HG03045 (cell line): ENCODE results near the gene PTK7.

Experiments used
- ATAC-seq: cut with Tn5 transposase; IDR thresholded peaks from one replicate; pipeline ENCODE4 v1.9.1; 2021; ENCODE audit warnings: mild to moderate bottlenecking, moderate library complexity; ENCODE audit not compliant: unreplicated experiment

Gene PTK7

DNA sequence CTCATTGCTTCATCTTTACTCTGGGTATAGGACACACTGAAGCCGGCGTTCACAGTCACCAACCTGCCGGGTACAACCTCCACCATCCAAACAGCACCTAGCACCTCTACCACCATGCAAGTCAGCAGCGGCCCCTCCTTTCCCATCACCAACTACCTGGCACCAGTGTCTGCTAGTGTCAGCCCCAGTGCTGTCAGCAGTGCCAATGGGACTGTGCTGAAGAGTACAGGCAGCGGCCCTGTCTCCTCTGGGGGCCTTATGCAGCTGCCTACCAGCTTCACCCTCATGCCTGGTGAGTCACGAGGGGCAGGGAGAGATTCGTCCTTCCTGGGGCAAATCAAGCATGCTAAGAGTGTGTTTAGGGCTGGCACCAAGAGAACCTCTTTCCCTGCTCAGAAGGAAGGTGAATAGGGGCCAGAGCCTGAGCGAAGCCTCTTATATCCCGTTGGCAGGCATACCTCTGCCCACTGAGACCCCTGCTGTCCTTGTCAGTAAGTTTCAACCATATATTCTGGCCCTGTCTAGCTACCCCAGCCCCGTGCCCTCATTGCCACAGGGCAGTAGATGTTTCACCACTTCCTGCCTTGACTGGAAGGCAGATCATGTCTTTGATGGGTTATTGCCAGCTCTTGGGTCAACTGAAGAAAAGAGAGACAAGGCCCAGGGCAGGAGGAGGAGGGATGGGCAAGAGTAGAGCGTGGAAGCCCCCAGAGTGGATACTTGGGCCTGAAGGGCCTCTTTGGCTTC, 99.7 kb downstream of the PTK7 start:
- ATAC-seq, result no peak

- no peak for ATAC-seq
These were observed 100.3 kb downstream of the PTK7 start for GRCh38 chr6:43176423-43176786.

DNA sequence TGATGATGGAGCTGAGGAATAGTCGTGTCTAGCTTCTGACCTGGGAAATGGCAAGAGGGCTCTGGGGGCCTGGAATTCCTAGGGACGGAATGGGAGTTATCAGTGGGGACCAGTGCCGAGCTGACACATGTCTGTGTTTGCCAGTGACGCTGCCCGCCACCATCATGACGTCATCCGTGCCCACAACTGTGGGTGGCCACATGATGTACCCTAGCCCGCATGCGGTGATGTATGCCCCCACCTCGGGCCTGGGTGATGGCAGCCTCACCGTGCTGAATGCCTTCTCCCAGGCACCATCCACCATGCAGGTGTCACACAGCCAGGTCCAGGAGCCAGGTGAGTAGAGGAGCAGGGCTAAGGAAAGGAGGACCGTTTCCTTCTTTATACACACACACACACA, 102.0 kb downstream of the PTK7 start:
- no peak for ATAC-seq

- ATAC-seq, result no peak
These were observed 103.1 kb downstream of the PTK7 start for GRCh38 chr6:43178951-43179830.

GRCh38 chr6:43180058-43180457, 103.9 kb downstream of the PTK7 start:
- no peak for ATAC-seq

GRCh38 chr6:43180985-43181384, 104.9 kb downstream of the PTK7 start:
- ATAC-seq, result no peak

- ATAC-seq, result no peak
These were observed 105.5 kb downstream of the PTK7 start for GRCh38 chr6:43181621-43181941.

GRCh38 chr6:43181942-43182860, 106.1 kb downstream of the PTK7 start, which contains the start of gene CUL9:
CUL9 (plus strand) TSS chr6:43182196; CDS start chr6:43184311, 2,115 bp downstream.
- ATAC-seq, result peak; percentile 90

DNA sequence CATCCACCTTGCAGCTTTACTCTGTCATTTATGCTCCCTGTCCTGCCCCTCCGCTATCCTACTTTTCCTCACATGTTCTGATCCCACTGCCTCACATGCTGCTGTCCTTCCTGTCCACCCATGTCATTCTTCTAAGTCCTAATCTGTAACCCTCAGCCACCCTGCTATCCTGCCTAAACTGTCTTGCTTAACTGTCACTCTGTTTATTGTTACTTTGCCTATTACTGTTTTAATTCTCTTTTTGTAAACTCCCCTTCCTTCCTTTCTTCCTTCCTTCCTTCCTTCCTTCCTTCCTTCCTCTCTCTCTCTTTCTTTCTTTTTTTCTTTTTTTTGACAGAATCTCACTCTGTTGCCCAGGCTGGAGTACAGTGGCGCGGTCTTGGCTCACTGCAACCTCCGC, 107.3 kb downstream of the PTK7 start:
- ATAC-seq, result no peak

DNA sequence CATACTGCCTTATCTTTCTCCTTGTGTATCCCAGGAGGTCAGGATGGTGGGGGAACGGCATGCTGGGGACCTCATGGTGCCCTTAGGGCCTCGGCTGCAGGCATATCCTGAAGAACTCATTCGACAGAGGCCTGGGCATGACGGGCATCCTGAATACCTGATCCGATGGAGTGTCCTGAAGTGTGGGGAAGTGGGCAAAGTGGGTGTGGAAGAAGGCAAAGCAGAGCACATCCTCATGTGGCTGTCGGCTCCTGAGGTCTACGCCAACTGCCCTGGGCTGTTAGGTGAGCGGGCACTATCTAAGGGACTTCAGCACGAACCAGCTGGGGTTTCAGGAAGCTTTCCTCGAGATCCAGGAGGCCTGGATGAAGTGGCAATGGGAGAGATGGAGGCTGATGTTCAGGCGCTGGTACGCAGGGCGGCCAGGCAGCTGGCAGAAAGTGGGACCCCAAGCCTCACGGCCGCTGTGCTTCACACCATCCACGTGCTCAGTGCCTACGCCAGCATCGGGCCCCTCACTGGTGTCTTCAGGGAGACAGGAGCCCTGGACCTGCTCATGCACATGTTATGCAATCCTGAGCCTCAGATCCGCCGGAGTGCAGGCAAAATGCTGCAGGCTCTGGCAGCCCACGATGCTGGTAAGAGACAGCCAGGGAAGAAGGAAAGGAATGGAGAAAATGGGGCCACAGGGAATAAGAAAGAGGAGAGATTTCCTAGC, 108.3 kb downstream of the PTK7 start:
- ATAC-seq, result no peak

DNA sequence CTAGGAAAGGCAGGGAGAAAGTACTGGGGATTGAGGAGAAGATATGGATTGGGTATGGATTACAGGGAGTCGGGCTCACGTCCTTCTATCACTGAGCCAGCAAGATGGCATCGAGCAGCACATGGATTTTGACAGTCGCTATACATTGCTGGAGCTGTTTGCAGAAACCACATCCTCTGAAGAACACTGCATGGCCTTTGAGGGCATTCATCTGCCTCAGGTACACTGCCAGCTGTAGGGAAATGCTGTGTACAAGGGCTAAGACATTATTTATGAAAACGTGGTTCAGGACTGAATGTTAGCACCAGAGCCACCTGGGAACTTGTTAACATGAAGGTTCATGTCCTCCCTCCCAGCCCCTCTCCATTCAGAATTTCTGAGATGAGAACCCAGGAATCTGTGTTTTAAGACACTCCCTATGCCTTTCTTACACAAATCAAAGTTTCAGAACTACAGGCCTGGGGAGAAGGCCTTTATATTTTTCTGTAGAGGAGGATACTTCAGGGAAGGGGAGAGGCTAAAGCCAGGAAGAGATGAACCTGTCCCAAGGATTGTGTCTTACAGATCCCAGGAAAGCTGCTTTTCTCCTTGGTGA, 109.4 kb downstream of the PTK7 start:
- ATAC-seq, result no peak

DNA sequence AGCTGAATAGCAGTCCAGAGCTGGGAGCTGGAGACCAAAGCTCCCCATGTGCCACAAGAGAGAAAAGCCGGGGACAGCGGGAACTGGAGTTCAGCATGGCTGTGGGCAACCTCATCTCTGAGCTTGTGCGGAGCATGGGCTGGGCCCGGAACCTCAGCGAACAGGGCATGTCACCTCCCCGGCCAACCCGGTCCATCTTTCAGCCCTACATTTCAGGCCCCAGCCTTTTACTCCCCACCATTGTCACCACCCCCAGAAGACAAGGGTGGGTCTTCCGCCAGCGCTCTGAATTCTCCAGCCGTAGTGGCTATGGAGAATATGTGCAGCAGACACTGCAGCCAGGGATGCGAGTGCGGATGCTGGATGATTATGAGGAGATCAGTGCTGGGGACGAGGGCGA, 109.9 kb downstream of the PTK7 start:
- no peak for ATAC-seq

GRCh38 chr6:43186706-43187105, 110.6 kb downstream of the PTK7 start:
- no peak for ATAC-seq

GRCh38 chr6:43187821-43188220, 111.7 kb downstream of the PTK7 start:
- ATAC-seq, result no peak

DNA sequence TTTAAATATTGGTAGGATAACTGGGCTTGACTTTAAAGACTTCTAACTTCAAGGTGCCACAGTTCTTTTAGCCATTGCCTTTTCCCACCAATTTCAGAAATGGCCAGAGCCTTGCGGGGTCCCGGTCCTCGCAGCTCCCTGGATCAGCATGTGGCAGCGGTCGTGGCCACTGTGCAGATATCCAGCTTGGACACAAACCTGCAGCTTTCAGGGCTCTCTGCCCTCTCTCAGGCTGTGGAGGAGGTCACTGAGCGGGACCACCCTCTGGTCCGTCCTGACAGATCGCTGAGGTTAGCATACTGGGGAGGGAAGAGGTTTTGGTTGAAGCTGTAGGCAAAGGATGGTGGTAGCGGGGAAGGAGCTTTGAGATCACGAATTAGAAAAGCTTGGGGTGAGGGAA, 112.3 kb downstream of the PTK7 start:
- ATAC-seq, result no peak

DNA sequence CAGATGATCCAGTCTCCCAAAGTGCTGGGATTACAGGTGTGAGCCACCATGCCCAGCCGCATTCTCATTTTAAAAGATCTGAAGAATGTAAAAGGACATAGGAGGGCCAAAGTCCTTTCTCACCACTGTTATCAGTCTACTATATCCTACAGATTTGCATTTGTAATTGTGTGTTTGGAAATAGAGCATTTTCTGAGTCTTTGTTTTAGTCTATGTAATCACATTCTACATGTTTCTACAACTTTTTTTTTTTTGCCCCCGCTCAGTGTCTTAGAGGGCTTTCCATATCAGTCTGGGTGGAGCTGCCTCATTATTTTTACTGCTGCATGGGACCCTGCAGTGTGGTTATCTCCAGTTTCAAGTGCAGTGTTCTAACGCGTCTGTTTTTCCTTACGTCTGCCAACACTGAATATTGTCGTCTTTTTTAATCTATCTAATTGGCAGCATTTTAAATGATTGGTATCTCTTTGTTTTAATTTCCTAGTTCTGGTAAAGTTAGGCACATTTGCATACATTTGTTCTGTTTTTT, 113.7 kb downstream of the PTK7 start:
- no peak for ATAC-seq

DNA sequence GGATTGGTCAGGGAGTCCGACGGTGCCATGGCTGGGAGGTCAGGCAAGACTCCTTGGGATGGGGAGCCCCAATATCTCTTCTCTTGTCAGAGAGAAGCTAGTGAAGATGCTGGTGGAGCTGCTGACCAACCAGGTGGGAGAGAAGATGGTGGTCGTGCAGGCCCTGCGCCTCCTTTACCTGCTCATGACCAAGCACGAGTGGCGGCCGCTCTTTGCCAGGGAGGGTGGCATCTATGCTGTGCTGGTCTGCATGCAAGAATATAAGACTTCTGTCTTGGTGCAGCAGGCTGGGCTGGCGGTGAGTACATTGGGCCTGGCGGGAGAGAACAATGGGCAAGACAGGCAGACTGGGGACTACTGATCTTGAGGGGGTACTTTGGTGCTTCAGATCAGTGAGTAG, 116.8 kb downstream of the PTK7 start:
- ATAC-seq, result no peak

DNA sequence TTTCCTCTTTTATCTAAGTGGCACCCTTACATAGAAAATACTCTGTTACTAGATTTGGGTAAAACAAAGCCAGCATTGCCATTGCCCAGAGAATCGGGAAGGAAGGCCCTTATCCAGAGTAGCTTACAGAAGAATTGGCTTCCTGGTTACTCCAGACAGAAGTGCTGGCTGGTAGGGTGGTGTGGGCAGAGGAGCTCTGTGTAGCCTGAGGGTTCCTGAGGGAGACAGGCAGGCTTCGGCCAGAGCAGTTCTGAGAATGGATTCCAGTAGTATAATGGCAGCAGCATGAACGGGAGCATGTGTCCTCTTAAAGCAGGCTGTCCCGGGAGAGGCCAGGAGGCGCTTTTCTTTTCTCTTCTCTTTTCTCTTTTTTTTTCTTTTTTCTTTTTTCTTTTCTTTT, 117.8 kb downstream of the PTK7 start:
- no peak for ATAC-seq

DNA sequence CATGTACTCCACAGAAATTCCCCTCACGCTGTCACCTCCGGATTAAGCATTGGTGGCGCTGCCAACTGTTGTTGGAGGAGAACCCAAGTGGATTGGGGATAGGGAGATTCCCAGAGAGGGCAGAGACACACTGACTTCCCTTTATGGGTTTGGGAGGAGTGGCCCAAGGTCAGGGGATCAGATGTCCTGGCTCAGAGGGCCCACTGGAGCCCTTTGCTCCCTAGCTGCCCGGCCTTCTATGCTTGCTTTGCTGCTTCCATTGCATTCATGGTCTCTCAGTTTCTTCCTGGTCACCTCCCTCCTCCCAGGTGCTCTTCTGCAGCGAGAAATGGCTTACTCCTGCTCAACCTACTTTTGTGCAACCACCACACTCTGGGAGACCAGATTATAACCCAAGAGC, 120.2 kb downstream of the PTK7 start:
- no peak for ATAC-seq

GRCh38 chr6:43199912-43200311, 123.8 kb downstream of the PTK7 start:
- no peak for ATAC-seq
